B cell (primary cell): ENCODE data around the gene TOMM34. TPM values are rescaled to one million over a fixed set of nuclear protein-coding genes. Genes with fewer than 3 reads are reported as not detected.

ENCODE experiments used
- ATAC-seq: fragments of 200-7000 bp; cut with Tn5 transposase; one replicate; pipeline ENCODE4 v1.10.0; 2021; ENCODE audit warnings: low read depth, mild to moderate bottlenecking, moderate number of reproducible peaks, moderate library complexity
- CTCF ChIA-PET: fragments of 350-600 bp; sonication (Branson Sonifier 250); formaldehyde crosslinking; loops from one replicate; lab custom pipeline; 2021; ENCODE audit warnings: antibody characterized with exemption, inconsistent platforms; lab: Charles Lee
- POLR2A ChIA-PET: fragments of 350-600 bp; sonication (Branson Sonifier 250); formaldehyde crosslinking; loops from one replicate; lab custom pipeline; 2021; ENCODE audit warnings: antibody characterized with exemption; lab: Charles Lee
- DNase-seq: peaks from one replicate; pipeline ENCODE4 v3.0.0; 2013
- H2AFZ ChIP-seq: 2 replicates; pipeline ENCODE4 v1.6.1; 2012; ENCODE audit warnings: mild to moderate bottlenecking, low read depth, low read length; ENCODE audit not compliant: insufficient read depth, poor library complexity, severe bottlenecking
- H3K27ac ChIP-seq, 2 donors: 1 replicate in 1 of 2; 2 replicates in 1 of 2; pipeline ENCODE4 v1.5.1; 2012 to 2013; ENCODE audit warnings: low read length in 2 of 2, mild to moderate bottlenecking in 2 of 2, moderate library complexity in 1 of 2
- H3K27me3 ChIP-seq, 4 experiments: fragments of 200-600 bp in 1 of 4; sonication (generic) in 1 of 4; replicated peaks in 1 of 4; 1 replicate in 2 of 4; 2 replicates in 2 of 4; pipeline versions ENCODE4 v1.6.1 to v1.7.0; 2013 to 2016; ENCODE audit warnings: low read length in 3 of 4, mild to moderate bottlenecking in 2 of 4, mixed read lengths in 1 of 4, moderate library complexity in 1 of 4; ENCODE audit not compliant: insufficient read depth in 4 of 4, control insufficient read depth in 3 of 4; ENCODE audit errors: control extremely low read depth in 1 of 4
- H3K36me3 ChIP-seq, 2 experiments: replicated peaks in 1 of 2; 1 replicate in 1 of 2; 2 replicates in 1 of 2; pipeline versions ENCODE4 v1.6.1 to v1.7.1; 2013; ENCODE audit warnings: low read length in 1 of 2; ENCODE audit not compliant: insufficient read depth in 2 of 2, control insufficient read depth in 1 of 2; ENCODE audit errors: control extremely low read depth in 1 of 2, extremely low read depth in 1 of 2
- H3K4me1 ChIP-seq, 2 donors: fragments of 200-600 bp in 1 of 2; sonication (generic) in 1 of 2; 1 replicate in 1 of 2; 2 replicates in 1 of 2; pipeline versions ENCODE4 v1.5.1 to v1.6.1; 2013 to 2017; ENCODE audit warnings: low read length in 2 of 2; ENCODE audit not compliant: control insufficient read depth in 2 of 2, insufficient read depth in 2 of 2
- H3K4me2 ChIP-seq: replicated peaks from 2 replicates; pipeline ENCODE3; 2012; ENCODE audit warnings: mild to moderate bottlenecking, low read depth, low read length; ENCODE audit not compliant: poor library complexity, severe bottlenecking
- H3K4me3 ChIP-seq, 5 experiments: fragments of 200-600 bp in 1 of 5; sonication (generic) in 1 of 5; 1 replicate in 3 of 5; 2 replicates in 2 of 5; pipeline versions ENCODE4 v1.5.1 to v1.7.0; 2011 to 2016; ENCODE audit warnings: low read length in 4 of 5, mild to moderate bottlenecking in 4 of 5, low read depth in 2 of 5, control low read depth in 1 of 5, moderate library complexity in 1 of 5; ENCODE audit not compliant: insufficient read depth in 1 of 5; ENCODE audit errors: control extremely low read depth in 1 of 5, extremely low read depth in 1 of 5
- H3K79me2 ChIP-seq: fragments of 200-600 bp; sonication (generic); one replicate; pipeline ENCODE4 v1.6.0; 2016; ENCODE audit warnings: low read length; ENCODE audit not compliant: control insufficient read depth, insufficient read depth
- H3K9ac ChIP-seq: fragments of 200-600 bp; sonication (generic); 2 replicates; pipeline ENCODE4 v1.6.1; 2017; ENCODE audit warnings: mild to moderate bottlenecking, low read length, moderate library complexity
- H3K9me3 ChIP-seq, 3 donors: one replicate each; pipeline versions ENCODE4 v1.6.1 to v1.7.1; 2013; ENCODE audit warnings: low read length in 2 of 3; ENCODE audit not compliant: control insufficient read depth in 2 of 3, insufficient read depth in 1 of 3; ENCODE audit errors: control extremely low read depth in 1 of 3
- H4K20me1 ChIP-seq: 2 replicates; pipeline ENCODE4 v1.6.0; 2012; ENCODE audit warnings: mild to moderate bottlenecking, low read length; ENCODE audit not compliant: insufficient read depth, control insufficient read depth, poor library complexity, severe bottlenecking
- H3K27ac Mint-ChIP-seq: one replicate; pipeline ENCODE4 v1.8.0; 2021; ENCODE audit warnings: mixed read lengths
- H3K27me3 Mint-ChIP-seq: one replicate; pipeline ENCODE4 v1.8.0; 2021; ENCODE audit warnings: mixed read lengths
- H3K4me1 Mint-ChIP-seq: one replicate; pipeline ENCODE4 v1.8.0; 2021; ENCODE audit warnings: mixed read lengths
- H3K4me3 Mint-ChIP-seq: one replicate; pipeline ENCODE4 v1.8.0; 2021; ENCODE audit warnings: mixed read lengths
- H3K9me3 Mint-ChIP-seq: one replicate; pipeline ENCODE4 v1.8.0; 2022; ENCODE audit warnings: mixed read lengths; ENCODE audit not compliant: insufficient read depth
- EZH2 ChIP-seq: IDR thresholded peaks from 2 replicates; pipeline ENCODE4 v1.6.1; 2012; ENCODE audit warnings: borderline replicate concordance, low read depth, mild to moderate bottlenecking, moderate library complexity, low read length; ENCODE audit not compliant: insufficient read depth, poor library complexity, severe bottlenecking
- WGBS: methylation state at CpG from one replicate; pipeline ENCODE4 v1.1.5; 2013; ENCODE audit warnings: missing lambda C conversion rate; ENCODE audit not compliant: insufficient coverage; 5-methylcytosine and 5-hydroxymethylcytosine counted together
- intact Hi-C: fragments of 100-400 bp; cut with micrococcal nuclease; formaldehyde crosslinking; loops from one replicate; pipeline ENCODE4 v1.10.0; 2022
- polyA plus RNA-seq: library from polyadenylated mRNA; depleted of rRNA; stranded (reverse); fragments of >200 nt; gene quantifications from 2 replicates; pipeline ENCODE4 v1.2.3, GENCODE V29; 2012
- total RNA-seq, 2 donors: library from RNA; stranded (reverse); fragments of 120-200 nt in 1 of 2; gene quantifications; 1 replicate in 1 of 2; 2 replicates in 1 of 2; pipeline versions ENCODE4 v1.2.3 to v1.2.4, GENCODE V29; 2013 to 2022
- TF ChIP-seq, protein P1 (sequence below): fragments of 200-600 bp; IDR thresholded peaks from one replicate; pipeline ENCODE4 v1.8.0; 2022; ENCODE audit warnings: antibody characterized with exemption, mild to moderate bottlenecking

Gene TOMM34
- total and polyA plus RNA-seq, 2 donors (not counting 1 experiment from before 2014, with no cell fraction given): 19.1 to 21.8 TPM

- CTCF ChIA-PET: interaction anchor here (1.4 kb wide), 1 partner anchor 26 kb away, joined by 3 read pairs; no protein-coding TSS in a partner anchor
- no peak overlapping the region for H2AFZ ChIP-seq
- WGBS: 100% methylated on average over 1 of the region's 1 CpG
These were observed 7.5 kb downstream of the TOMM34 start for GRCh38 chr20:44952731-44953130.

GRCh38 chr20:44950368-44950767 lies 9.8 kb downstream of the TOMM34 start:
- Histone ChIP-seq H3K27me3 (no peaks in the 10 kb centered on the region), H3K36me3 (peaks cover 4 to 96% of the 10 kb centered on the region in 2 experiments), H3K4me3 (no peak overlapping the region), H3K4me2 (no peak overlapping the region), H3K9me3 (no peaks in the 10 kb centered on the region), H2AFZ (no peak overlapping the region), H3K79me2 (peaks cover 27% of the 10 kb centered on the region), H3K4me1 (peaks cover 17 to 21% of the 10 kb centered on the region in 2 donors), H3K9ac (no peak overlapping the region), H3K27ac (no peak overlapping the region), H4K20me1 (no peaks in the 10 kb centered on the region)
- POLR2A ChIA-PET: no interaction called here
- no peak for DNase-seq
- CTCF ChIA-PET: interaction anchor here (1.2 to 1.8 kb wide), 3 partner anchors 16 to 95 kb away, joined by 3 to 6 read pairs (median 4); partner anchors contain the start of gene STK4
- no peak for ATAC-seq
- Mint-ChIP-seq H3K9me3 (no peaks in the 10 kb centered on the region), H3K27ac (no peak overlapping the region), H3K4me1 (peaks cover 29% of the 10 kb centered on the region), H3K27me3 (no peaks in the 10 kb centered on the region), H3K4me3 (no peak overlapping the region)
- TF ChIP-seq, protein P1, sequence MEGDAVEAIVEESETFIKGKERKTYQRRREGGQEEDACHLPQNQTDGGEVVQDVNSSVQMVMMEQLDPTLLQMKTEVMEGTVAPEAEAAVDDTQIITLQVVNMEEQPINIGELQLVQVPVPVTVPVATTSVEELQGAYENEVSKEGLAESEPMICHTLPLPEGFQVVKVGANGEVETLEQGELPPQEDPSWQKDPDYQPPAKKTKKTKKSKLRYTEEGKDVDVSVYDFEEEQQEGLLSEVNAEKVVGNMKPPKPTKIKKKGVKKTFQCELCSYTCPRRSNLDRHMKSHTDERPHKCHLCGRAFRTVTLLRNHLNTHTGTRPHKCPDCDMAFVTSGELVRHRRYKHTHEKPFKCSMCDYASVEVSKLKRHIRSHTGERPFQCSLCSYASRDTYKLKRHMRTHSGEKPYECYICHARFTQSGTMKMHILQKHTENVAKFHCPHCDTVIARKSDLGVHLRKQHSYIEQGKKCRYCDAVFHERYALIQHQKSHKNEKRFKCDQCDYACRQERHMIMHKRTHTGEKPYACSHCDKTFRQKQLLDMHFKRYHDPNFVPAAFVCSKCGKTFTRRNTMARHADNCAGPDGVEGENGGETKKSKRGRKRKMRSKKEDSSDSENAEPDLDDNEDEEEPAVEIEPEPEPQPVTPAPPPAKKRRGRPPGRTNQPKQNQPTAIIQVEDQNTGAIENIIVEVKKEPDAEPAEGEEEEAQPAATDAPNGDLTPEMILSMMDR: no peak
- TF ChIP-seq EZH2: no peak
- intact Hi-C loops: no loop called here
- WGBS: 100% methylated on average over 1 of the region's 1 CpG

More at GRCh38 chr20:44952731-44953130, 7.5 kb downstream of the TOMM34 start:
- H3K9me3 ChIP-seq: no peaks in the 10 kb centered on the region
- no peaks in the 10 kb centered on the region for H3K27me3 ChIP-seq
- Mint-ChIP-seq H3K27me3 (no peaks in the 10 kb centered on the region), H3K27ac (peak overlapping the region; percentile 47), H3K4me3 (no peak overlapping the region), H3K9me3 (no peaks in the 10 kb centered on the region), H3K4me1 (peaks cover 48% of the 10 kb centered on the region)
- DNase-seq: no peak
- peaks cover 44% of the 10 kb centered on the region for H3K79me2 ChIP-seq
- peak overlapping the region in 1 of 2 donors; percentile 9 for H3K27ac ChIP-seq
- TF ChIP-seq EZH2: no peak
- TF ChIP-seq, protein P1: no peak
- H3K4me2 ChIP-seq: no peak overlapping the region
- POLR2A ChIA-PET: interaction anchor here (1.1 kb wide), 1 partner anchor 16 kb away, joined by 3 read pairs; no protein-coding TSS in a partner anchor
- intact Hi-C loops: no loop called here
- peaks cover 29 to 33% of the 10 kb centered on the region in 2 donors for H3K4me1 ChIP-seq
- H4K20me1 ChIP-seq: no peaks in the 10 kb centered on the region
- no peak overlapping the region for H3K9ac ChIP-seq
- ATAC-seq: no peak
- no peak overlapping the region for H3K4me3 ChIP-seq
- peaks cover 4 to 84% of the 10 kb centered on the region in 2 experiments for H3K36me3 ChIP-seq
